ENCODE measurements around the gene GSTM5.
"Not testable (repeated sequence)": the region's sequence is repeated elsewhere in the genome, so short reads cannot be mapped to it uniquely, and the experiment has no call there.

Gene GSTM5

DNA sequence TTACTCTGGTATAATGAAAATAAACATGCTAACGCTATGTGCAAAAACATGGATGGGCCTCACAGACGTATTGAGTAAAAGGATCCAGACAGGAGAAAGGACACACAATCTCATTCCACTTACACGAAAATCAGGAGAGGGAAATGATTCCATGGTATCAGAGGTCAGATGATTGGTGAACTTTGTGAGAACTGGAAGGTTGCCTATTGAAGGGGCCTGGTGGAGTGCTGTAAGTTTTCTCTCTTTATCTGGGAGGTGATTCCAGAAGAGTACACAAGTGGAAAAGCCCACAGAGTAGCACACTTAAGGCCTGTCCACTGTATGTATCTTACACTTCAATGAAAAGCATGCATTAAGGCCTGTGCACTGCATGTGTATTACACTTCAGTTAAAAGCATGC is 34.6 kb upstream of the GSTM5 start:
- TF ChIP-seq, protein P1, sequence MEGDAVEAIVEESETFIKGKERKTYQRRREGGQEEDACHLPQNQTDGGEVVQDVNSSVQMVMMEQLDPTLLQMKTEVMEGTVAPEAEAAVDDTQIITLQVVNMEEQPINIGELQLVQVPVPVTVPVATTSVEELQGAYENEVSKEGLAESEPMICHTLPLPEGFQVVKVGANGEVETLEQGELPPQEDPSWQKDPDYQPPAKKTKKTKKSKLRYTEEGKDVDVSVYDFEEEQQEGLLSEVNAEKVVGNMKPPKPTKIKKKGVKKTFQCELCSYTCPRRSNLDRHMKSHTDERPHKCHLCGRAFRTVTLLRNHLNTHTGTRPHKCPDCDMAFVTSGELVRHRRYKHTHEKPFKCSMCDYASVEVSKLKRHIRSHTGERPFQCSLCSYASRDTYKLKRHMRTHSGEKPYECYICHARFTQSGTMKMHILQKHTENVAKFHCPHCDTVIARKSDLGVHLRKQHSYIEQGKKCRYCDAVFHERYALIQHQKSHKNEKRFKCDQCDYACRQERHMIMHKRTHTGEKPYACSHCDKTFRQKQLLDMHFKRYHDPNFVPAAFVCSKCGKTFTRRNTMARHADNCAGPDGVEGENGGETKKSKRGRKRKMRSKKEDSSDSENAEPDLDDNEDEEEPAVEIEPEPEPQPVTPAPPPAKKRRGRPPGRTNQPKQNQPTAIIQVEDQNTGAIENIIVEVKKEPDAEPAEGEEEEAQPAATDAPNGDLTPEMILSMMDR (IDR thresholded peaks at IDR 0.05; ENCODE audit: low read depth, low read length) = no peak
- TF ChIP-seq POLR2A (IDR thresholded peaks at IDR 0.05; ENCODE audit: extremely low read depth, insufficient read length) = no peak
- no peak for TF ChIP-seq MYC (IDR thresholded peaks at IDR 0.05; ENCODE audit: low read depth, low read length)
- TF ChIP-seq, protein P2, sequence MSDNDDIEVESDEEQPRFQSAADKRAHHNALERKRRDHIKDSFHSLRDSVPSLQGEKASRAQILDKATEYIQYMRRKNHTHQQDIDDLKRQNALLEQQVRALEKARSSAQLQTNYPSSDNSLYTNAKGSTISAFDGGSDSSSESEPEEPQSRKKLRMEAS (IDR thresholded peaks at IDR 0.05; ENCODE audit: low read depth, low read length) = no peak
- H3K4me3 ChIP-seq (ENCODE audit: low read depth, low read length) = no peak overlapping the region
- no peak for DNase-seq (ENCODE audit: low read depth)

DNA sequence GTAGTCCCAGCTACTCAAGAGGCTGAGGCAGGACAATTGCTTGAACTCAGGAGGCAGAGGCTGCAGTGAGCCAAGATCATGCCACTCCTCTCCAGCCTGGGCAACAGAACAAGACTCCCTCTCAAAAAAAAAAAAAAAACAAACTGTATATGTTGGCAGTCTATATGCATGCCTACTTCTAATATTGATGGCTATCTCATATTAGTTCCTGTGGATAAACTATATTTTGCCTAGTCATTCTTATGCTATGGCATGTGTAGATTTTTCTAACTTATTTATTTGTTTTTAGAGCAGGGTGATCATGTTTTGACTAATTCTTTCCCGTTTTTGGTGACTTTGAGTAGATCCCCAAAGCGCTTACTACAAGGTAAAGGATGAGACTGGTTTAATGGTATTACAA is 33.4 kb upstream of the GSTM5 start:
- DNase-seq (ENCODE audit: low read depth); H3K4me3 ChIP-seq (ENCODE audit: low read depth, low read length): not testable (repeated sequence)

DNA sequence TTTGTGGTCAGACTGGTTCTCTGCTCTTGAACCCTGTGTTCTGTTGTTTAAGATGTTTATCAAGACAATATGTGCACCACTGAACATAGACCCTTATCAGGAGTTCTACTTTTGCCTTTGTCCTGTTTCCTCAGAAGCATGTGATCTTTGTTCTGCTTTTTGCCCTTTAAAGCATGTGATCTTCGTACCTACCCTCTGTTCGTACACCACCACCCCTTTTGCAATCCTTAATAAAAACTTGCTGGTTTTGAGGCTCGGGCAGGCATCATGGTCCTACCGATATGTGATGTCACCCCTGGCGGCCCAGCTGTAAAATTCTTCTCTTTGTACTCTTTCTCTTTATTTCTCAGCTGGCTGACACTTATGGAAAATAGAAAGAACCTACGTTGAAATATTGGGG is 27.3 kb upstream of the GSTM5 start:
- DNase-seq (ENCODE audit: low read depth); H3K4me3 ChIP-seq (ENCODE audit: low read depth, low read length): not testable (repeated sequence)

DNA sequence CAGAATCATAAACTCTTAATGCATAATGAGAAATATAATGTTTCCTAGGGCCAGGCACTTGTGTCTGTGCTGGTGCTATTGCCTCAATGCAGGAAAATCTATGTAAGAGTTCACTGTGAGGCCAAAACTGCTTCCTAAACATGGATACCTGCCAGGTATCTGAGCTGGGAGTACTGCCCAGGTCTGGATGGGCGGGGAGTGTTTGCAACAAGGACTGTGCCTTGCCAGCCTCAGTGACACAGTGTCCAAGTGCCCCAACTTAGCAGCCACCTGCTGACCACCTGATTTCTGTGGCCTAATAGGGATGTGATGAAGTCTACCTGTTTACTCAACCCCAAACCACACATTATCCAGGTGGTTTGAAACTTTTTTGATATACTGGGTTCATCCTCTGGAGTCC is 26.7 kb upstream of the GSTM5 start:
- DNase-seq (ENCODE audit: low read depth); H3K4me3 ChIP-seq (ENCODE audit: low read depth, low read length): not testable (repeated sequence)

DNA sequence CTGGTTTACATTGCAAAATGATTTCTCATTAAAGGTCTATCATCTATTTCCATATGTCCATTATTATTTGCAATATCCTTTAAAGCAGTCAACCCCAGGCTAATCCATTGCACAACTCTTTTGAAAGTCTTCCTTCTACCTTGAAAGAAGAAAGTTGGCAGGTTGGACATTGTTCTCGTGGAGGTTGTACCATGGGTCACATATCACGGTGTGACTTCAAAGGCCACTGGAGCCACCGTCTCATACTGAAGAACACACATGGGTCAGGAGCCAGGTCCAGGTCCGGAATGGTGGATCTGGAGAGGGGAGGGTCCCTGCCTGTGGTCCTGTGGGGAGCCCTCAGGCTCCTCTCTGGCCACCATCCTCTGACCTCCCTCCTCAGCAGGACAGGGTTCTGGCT is 26.2 kb upstream of the GSTM5 start:
- not testable (repeated sequence) for H3K4me3 ChIP-seq (ENCODE audit: low read depth, low read length); DNase-seq (ENCODE audit: low read depth)

DNA sequence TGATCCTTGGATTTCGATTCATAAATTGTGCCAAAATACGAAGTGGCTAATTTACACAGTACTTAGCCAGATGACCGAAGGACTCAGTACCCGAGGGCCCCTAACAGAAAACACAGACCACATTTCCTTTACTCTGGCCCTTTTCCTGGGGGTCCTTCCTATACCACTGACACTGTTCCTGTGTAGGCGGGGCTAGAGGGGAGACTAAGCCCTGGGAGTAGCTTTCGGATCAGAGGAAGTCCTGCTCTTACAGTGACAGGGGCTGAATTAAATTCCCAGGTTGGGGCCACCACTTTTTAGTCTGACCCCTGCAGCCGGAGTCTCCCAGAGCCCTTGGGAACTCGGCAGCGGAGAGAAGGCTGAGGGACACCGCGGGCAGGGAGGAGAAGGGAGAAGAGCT is 24.9 kb upstream of the GSTM5 start:
- H3K4me3 ChIP-seq (ENCODE audit: low read depth, low read length); DNase-seq (ENCODE audit: low read depth): not testable (repeated sequence)

DNA sequence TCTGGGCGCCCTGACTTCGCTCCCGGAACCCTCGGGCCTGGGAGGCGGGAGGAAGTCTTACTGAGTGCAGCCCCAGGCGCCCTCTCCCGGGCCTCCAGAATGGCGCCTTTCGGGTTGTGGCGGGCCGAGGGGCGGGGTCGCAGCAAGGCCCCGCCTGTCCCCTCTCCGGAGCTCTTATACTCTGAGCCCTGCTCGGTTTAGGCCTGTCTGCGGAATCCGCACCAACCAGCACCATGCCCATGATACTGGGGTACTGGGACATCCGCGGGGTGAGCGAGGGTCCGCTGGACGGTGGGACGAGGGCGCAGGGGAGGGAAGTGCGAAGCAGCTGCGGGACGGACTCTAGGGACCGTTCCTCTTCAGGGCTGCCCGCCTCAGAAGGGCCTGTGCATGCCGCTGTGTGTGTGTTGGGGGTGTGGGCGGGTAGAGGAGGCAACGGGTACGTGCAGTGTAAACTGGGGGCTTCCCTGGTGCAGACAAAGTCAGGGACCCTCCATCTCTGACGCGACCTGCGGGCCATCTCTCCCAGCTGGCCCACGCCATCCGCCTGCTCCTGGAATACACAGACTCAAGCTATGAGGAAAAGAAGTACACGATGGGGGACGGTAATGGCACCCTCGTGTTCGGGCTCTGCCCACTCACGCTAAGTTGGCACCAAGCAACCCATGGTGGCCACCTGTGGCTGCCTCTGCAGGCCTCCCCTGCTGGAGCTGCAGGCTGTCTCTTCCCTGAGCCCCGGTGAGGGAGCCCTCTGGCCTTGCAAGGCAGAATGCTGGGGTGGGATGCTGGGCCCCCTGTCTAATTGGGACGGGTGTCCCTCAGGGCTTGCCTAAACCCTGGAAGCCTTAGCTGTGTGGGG is 24.2 kb upstream of the GSTM5 start, which contains the start of gene GSTM1:
GSTM1 (plus strand) TSS at position 177 of the 859 bp plus-strand sequence; CDS start at position 234, 57 bp downstream.
- TF ChIP-seq, protein P2 (IDR thresholded peaks at IDR 0.05; ENCODE audit: low read depth, low read length) = no peak
- no peak for TF ChIP-seq MYC (IDR thresholded peaks at IDR 0.05; ENCODE audit: low read depth, low read length)
- TF ChIP-seq, protein P1 (IDR thresholded peaks at IDR 0.05; ENCODE audit: low read depth, low read length) = no peak
- TF ChIP-seq POLR2A (IDR thresholded peaks at IDR 0.05; ENCODE audit: extremely low read depth, insufficient read length) = no peak
- H3K4me3 ChIP-seq (ENCODE audit: low read depth, low read length) = no peak within 1 kb of the TSS
- DNase-seq (ENCODE audit: low read depth) = no peak

DNA sequence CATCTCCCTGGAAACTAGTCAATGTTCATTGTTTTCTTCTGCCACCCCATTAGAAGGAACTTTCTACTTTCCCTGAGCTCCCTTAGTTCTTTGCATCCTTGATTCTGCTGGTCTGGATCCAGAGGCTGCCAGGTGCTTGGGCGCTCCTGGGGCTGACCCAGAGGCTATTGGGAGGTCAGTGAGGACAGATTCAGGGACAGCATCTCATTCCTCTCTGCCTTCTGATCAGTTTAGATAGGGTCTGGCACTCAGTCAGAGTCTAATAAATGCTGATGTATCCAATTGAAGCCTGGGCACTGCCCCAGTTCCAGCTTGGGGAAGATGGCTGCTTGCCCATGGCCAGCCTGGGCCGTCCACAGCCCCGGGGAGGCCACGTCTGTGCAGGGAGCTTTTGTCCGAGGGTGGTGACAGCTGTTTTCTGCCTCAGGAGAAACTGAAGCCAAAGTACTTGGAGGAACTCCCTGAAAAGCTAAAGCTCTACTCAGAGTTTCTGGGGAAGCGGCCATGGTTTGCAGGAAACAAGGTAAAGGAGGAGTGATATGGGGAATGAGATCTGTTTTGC is 22.1 kb upstream of the GSTM5 start:
- H3K4me3 ChIP-seq (ENCODE audit: low read depth, low read length) = no peak overlapping the region
- no peak for DNase-seq (ENCODE audit: low read depth)
- TF ChIP-seq, protein P2 (IDR thresholded peaks at IDR 0.05; ENCODE audit: low read depth, low read length) = no peak
- TF ChIP-seq POLR2A (IDR thresholded peaks at IDR 0.05; ENCODE audit: extremely low read depth, insufficient read length) = no peak
- TF ChIP-seq, protein P1 (IDR thresholded peaks at IDR 0.05; ENCODE audit: low read depth, low read length) = no peak
- TF ChIP-seq MYC (IDR thresholded peaks at IDR 0.05; ENCODE audit: low read depth, low read length) = no peak

DNA sequence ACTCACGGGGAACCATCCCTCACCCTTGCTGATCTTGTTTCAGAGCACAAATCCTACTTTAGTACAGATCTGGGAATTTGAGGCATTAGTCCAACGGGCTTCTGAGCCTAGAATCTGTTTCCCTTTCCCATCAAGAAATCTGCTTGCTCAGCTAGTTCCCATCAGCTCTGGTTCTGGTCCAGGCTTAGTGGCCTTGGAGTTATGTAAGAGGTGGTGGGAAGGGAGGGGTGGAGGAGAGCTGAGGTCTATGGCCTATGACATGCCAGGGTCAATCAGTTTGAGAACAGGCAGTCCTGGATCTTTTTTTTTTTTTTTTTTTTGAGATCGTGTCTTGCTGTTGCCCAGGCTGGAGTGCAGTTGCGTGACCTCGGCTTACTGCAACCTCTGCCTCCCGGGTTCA is 20.3 kb upstream of the GSTM5 start:
- TF ChIP-seq, protein P1 (IDR thresholded peaks at IDR 0.05; ENCODE audit: low read depth, low read length) = no peak
- TF ChIP-seq, protein P2 (IDR thresholded peaks at IDR 0.05; ENCODE audit: low read depth, low read length) = no peak
- TF ChIP-seq MYC (IDR thresholded peaks at IDR 0.05; ENCODE audit: low read depth, low read length) (no peak), POLR2A (IDR thresholded peaks at IDR 0.05; ENCODE audit: extremely low read depth, insufficient read length) (no peak)
- DNase-seq (ENCODE audit: low read depth) = no peak

DNA sequence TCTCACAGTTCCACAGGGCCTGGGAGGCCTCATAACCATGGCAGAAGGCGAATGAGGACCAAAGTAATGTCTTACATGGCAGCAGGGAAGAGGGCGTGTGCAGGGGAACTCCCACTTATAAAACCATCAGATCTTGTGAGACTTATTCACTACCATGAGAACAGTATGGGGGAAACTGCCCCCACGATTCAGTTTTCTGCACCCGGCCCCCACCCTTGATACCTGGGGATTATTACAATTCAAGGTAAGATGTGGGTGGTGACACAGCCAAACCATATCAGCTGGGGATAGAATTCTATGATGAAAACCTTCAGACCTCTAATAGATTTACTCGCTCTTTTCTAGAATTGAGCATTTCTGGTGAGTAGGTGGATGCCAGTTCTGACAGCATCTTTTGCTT is 17.7 kb upstream of the GSTM5 start:
- not testable (repeated sequence) for DNase-seq (ENCODE audit: low read depth); H3K4me3 ChIP-seq (ENCODE audit: low read depth, low read length)

More for the DNA sequence above, 20.3 kb upstream of the GSTM5 start:
- no peak overlapping the region for H3K4me3 ChIP-seq (ENCODE audit: low read depth, low read length)

DNA sequence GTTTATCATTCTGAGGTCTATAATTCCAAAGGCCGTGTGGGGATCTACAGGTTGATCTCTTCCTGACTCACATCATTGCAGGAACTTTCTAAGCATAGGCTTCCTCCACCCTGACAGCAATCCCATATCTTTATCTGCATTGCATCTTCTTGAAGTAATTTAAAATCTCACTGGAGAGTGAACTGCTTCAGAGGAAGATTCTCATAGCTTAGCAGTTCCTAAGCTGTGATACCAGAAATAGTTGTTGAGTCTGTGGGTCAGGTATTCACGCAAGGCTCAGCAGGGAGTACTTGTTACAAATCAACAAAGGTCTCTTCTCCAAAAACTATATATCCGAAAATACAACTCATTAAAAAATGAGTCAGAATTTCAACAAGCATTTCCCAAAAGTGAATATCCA is 16.9 kb upstream of the GSTM5 start:
- not testable (repeated sequence) for H3K4me3 ChIP-seq (ENCODE audit: low read depth, low read length); DNase-seq (ENCODE audit: low read depth)
